HCT116 (cell line): ENCODE results near the gene HECW1.

Experiments used
- CTCF ChIP-seq, 3 experiments: fragments of 200-600 bp in 1 of 3; sonication (generic) in 1 of 3; IDR thresholded peaks in 2 of 3; conservative IDR thresholded peaks in 1 of 3; 2 replicates each; pipeline ENCODE4 v1.5.1; 2012 to 2017; ENCODE audit warnings: low read depth in 2 of 3, low read length in 2 of 3, antibody characterized with exemption in 1 of 3, borderline replicate concordance in 1 of 3, control low read depth in 1 of 3, mild to moderate bottlenecking in 1 of 3, mixed read lengths in 1 of 3, mixed run types in 1 of 3, moderate library complexity in 1 of 3; ENCODE audit not compliant: insufficient read depth in 1 of 3
- EZH2 ChIP-seq: fragments of 200-600 bp; sonication (generic); IDR thresholded peaks from 2 replicates; pipeline ENCODE4 v1.6.1; 2017; ENCODE audit warnings: antibody characterized with exemption, mixed run types
- EZH2phosphoT487 ChIP-seq: fragments of 200-600 bp; IDR thresholded peaks from 2 replicates; pipeline ENCODE4 v1.6.1; 2018; ENCODE audit warnings: antibody characterized with exemption, borderline replicate concordance
- JUND ChIP-seq: IDR thresholded peaks from 2 replicates; pipeline ENCODE4 v1.6.1; 2012
- RAD21 ChIP-seq: IDR thresholded peaks from 2 replicates; pipeline ENCODE4 v1.6.1; 2012; ENCODE audit warnings: low read depth, mild to moderate bottlenecking
- SP1 ChIP-seq: IDR thresholded peaks from 2 replicates; pipeline ENCODE4 v1.6.1; 2012; ENCODE audit warnings: low read depth
- YY1 ChIP-seq: IDR thresholded peaks from 2 replicates; pipeline ENCODE4 v1.6.1; 2011; ENCODE audit warnings: low read length, low read depth, moderate library complexity, mild to moderate bottlenecking; ENCODE audit not compliant: insufficient replicate concordance; ENCODE audit errors: extremely low read depth
- ZNF274 ChIP-seq: fragments of 200-500 bp; sonication (Bioruptor generic); IDR thresholded peaks from 2 replicates; pipeline ENCODE4 v1.6.1; 2014; ENCODE audit warnings: mild to moderate bottlenecking, low read depth, low read length, inconsistent platforms

- no peak for TF ChIP-seq CTCF (IDR thresholded peaks at IDR 0.05 in 2 of 3, conservative IDR thresholded peaks at IDR 0.05 in 1 of 3; ENCODE audit: borderline replicate concordance in 1 of 3, insufficient read depth in 1 of 3, low read depth in 2 of 3, low read length in 2 of 3)
- TF ChIP-seq EZH2, result no peak
- TF ChIP-seq YY1, result no peak
- TF ChIP-seq EZH2phosphoT487, result no peak
- TF ChIP-seq JUND, result no peak
- TF ChIP-seq ZNF274, result no peak
- no peak for TF ChIP-seq RAD21
- no peak for TF ChIP-seq SP1
Observed at GRCh38 chr7:43612128-43612527, 499.7 kb downstream of the HECW1 start.
